Natural killer cell (primary cell): ENCODE measurements around the gene BAZ1A. TPM values are rescaled to one million over a fixed set of nuclear protein-coding genes. Genes with fewer than 3 reads are reported as not detected.

Source experiments
- ATAC-seq, 3 donors: fragments of 150-1000 bp in 2 of 3; fragments of 200-7000 bp in 1 of 3; cut with Tn5 transposase; 1 replicate in 1 of 3; 2 replicates in 2 of 3; pipeline ENCODE4 v1.10.0; 2021; ENCODE audit warnings: mild to moderate bottlenecking in 2 of 3, moderate library complexity in 2 of 3
- DNase-seq, 2 donors: peaks; one replicate each; pipeline versions ENCODE4 v3.0.0 to v3.0.0-alpha.2; 2013 to 2021; ENCODE audit warnings: mixed read lengths in 1 of 2
- H3K27ac ChIP-seq: one replicate; pipeline ENCODE4 v1.5.1; 2013; ENCODE audit warnings: mild to moderate bottlenecking, low read length
- H3K27me3 ChIP-seq: one replicate; pipeline ENCODE4 v1.6.1; 2013; ENCODE audit warnings: low read length; ENCODE audit not compliant: control insufficient read depth, insufficient read depth
- H3K36me3 ChIP-seq: one replicate; pipeline ENCODE4 v1.6.1; 2013; ENCODE audit warnings: low read length; ENCODE audit not compliant: control insufficient read depth, insufficient read depth
- H3K4me1 ChIP-seq: one replicate; pipeline ENCODE4 v1.6.1; 2013; ENCODE audit warnings: low read length; ENCODE audit not compliant: control insufficient read depth, insufficient read depth
- H3K4me3 ChIP-seq: one replicate; pipeline ENCODE4 v1.5.1; 2013; ENCODE audit warnings: low read length
- H3K9me3 ChIP-seq: one replicate; pipeline ENCODE4 v1.6.1; 2013; ENCODE audit warnings: low read length; ENCODE audit not compliant: control insufficient read depth, insufficient read depth
- H3K27ac Mint-ChIP-seq, 2 donors: one replicate each; pipeline ENCODE4 v1.8.0; 2022; ENCODE audit warnings: mild to moderate bottlenecking in 2 of 2, mixed read lengths in 2 of 2, moderate library complexity in 1 of 2
- H3K27me3 Mint-ChIP-seq, 2 donors: one replicate each; pipeline ENCODE4 v1.8.0; 2022; ENCODE audit warnings: low read depth in 2 of 2, mixed read lengths in 2 of 2
- H3K36me3 Mint-ChIP-seq: one replicate; pipeline ENCODE4 v1.8.0; 2022; ENCODE audit warnings: mixed read lengths
- H3K4me1 Mint-ChIP-seq, 2 donors: one replicate each; pipeline ENCODE4 v1.8.0; 2022; ENCODE audit warnings: mixed read lengths in 2 of 2
- H3K4me3 Mint-ChIP-seq: one replicate; pipeline ENCODE4 v1.8.0; 2022; ENCODE audit warnings: mild to moderate bottlenecking, moderate library complexity, mixed read lengths
- H3K9me3 Mint-ChIP-seq, 2 donors: one replicate each; pipeline ENCODE4 v1.8.0; 2022; ENCODE audit warnings: mixed read lengths in 2 of 2
- WGBS: methylation state at CpG from one replicate; pipeline ENCODE4 v1.1.7; 2013; ENCODE audit warnings: missing lambda C conversion rate; ENCODE audit not compliant: insufficient coverage; 5-methylcytosine and 5-hydroxymethylcytosine counted together
- intact Hi-C: fragments of 100-400 bp; cut with micrococcal nuclease; formaldehyde crosslinking; loops from one replicate; pipeline ENCODE4 v1.14.2; 2022
- total RNA-seq, 4 donors: library from RNA; stranded (reverse); fragments of 120-200 nt in 1 of 4; gene quantifications; one replicate each; pipeline versions ENCODE4 v1.2.3 to v1.2.4, GENCODE V29; 2013 to 2022
- TF ChIP-seq, protein P1 (sequence below): fragments of 200-600 bp; IDR thresholded peaks from one replicate; pipeline ENCODE4 v1.8.0; 2022; ENCODE audit warnings: antibody characterized with exemption

BAZ1A gene
- total RNA-seq, 3 donors from 2014 or later (not counting 1 experiment from before 2014, with no cell fraction given) = 54.6 to 89.5 (median 64.6) TPM

DNA sequence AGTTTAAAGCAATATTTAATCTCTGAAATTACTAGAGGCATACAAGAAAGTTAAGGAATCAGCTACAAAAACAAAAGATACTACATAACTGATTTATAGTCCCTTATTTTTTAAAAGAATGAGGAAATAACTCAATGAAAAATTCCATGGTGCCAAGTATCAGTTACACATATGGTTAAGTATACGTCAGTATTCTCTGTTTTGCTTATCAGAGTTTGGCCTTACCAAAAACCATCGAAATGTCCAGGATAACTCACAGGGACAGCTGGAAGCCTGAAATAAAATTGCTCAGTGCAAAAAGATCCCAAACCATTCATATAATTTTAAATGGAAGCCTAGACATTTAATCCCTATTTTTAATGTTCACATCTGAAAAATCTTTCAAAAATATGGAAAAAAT, 164.4 kb downstream of the BAZ1A start:
- Mint-ChIP-seq H3K9me3 (no peaks in the 10 kb centered on the region), H3K27me3 (no peaks in the 10 kb centered on the region), H3K4me3 (no peak overlapping the region), H3K27ac (no peak overlapping the region), H3K36me3 (no peaks in the 10 kb centered on the region), H3K4me1 (peaks cover 10 to 19% of the 10 kb centered on the region in 2 donors)
- Histone ChIP-seq H3K4me1 (peaks cover 10% of the 10 kb centered on the region), H3K27me3 (no peaks in the 10 kb centered on the region), H3K9me3 (no peaks in the 10 kb centered on the region), H3K27ac (no peak overlapping the region), H3K36me3 (peaks cover 9% of the 10 kb centered on the region), H3K4me3 (no peak overlapping the region)
- TF ChIP-seq, protein P1, sequence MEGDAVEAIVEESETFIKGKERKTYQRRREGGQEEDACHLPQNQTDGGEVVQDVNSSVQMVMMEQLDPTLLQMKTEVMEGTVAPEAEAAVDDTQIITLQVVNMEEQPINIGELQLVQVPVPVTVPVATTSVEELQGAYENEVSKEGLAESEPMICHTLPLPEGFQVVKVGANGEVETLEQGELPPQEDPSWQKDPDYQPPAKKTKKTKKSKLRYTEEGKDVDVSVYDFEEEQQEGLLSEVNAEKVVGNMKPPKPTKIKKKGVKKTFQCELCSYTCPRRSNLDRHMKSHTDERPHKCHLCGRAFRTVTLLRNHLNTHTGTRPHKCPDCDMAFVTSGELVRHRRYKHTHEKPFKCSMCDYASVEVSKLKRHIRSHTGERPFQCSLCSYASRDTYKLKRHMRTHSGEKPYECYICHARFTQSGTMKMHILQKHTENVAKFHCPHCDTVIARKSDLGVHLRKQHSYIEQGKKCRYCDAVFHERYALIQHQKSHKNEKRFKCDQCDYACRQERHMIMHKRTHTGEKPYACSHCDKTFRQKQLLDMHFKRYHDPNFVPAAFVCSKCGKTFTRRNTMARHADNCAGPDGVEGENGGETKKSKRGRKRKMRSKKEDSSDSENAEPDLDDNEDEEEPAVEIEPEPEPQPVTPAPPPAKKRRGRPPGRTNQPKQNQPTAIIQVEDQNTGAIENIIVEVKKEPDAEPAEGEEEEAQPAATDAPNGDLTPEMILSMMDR = no peak
- 93% methylated on average over 2 of the region's 2 CpGs for WGBS
- ATAC-seq (no peak), DNase-seq (no peak)
- intact Hi-C loops = no loop called here

DNA sequence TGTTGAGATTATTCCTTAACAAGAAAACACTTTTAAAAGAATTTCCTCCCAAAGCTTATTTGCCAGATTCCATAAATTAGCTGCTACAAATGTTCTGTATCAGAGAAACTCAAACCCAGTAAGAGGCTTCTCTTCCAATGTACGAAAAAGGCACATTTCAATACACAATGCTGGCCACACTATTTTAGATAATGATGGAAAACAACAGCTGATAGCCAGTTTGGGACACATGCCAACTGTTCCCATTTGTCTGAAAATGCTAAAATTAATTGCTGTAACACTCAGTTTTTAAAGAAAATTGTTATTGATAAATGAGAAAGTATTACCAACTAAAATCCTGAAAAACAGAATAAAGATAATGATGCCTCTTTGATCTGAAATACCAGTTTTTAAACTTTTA, 165.2 kb downstream of the BAZ1A start:
- Mint-ChIP-seq H3K27ac (no peak overlapping the region), H3K36me3 (no peaks in the 10 kb centered on the region)
- intact Hi-C loops = no loop called here

DNA sequence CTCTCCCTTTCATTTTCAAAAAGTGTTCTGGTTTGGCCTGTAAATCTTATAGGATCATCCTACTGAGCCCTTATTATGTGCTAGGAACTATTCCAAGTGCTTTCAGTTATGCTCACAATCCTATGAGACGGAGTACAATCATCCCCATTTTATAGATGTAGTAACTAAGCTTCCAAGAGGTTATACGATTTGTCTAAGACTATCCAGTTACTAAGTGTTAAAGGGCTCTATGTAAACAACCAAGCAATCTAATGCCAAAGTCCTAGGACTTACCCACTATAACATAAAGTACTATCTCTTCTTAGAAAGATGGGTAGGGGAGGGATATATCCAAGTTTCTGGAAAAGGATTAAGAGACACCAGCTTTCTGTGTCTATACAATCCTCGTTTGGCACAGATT, 167.4 kb downstream of the BAZ1A start:
- H3K4me3 Mint-ChIP-seq = no peak overlapping the region
- no peak for ATAC-seq
- Histone ChIP-seq H3K27ac (no peak overlapping the region), H3K4me1 (no peaks in the 10 kb centered on the region), H3K27me3 (no peaks in the 10 kb centered on the region), H3K36me3 (peaks cover 8% of the 10 kb centered on the region), H3K9me3 (no peaks in the 10 kb centered on the region), H3K4me3 (no peak overlapping the region)
- no peaks in the 10 kb centered on the region for H3K4me1 Mint-ChIP-seq
- no peak for DNase-seq
- TF ChIP-seq, protein P1 = no peak
- no peaks in the 10 kb centered on the region for H3K36me3 Mint-ChIP-seq
- no peaks in the 10 kb centered on the region for H3K27me3 Mint-ChIP-seq
- H3K27ac Mint-ChIP-seq = no peak overlapping the region
- 100% methylated on average over 1 of the region's 3 CpGs for WGBS
- intact Hi-C loops = no loop called here
- no peaks in the 10 kb centered on the region for H3K9me3 Mint-ChIP-seq

More for the DNA sequence above, 165.2 kb downstream of the BAZ1A start:
- H3K4me3 ChIP-seq = no peak overlapping the region
- no peak overlapping the region for H3K27ac ChIP-seq
- Mint-ChIP-seq H3K27me3 (no peaks in the 10 kb centered on the region), H3K4me3 (no peak overlapping the region), H3K9me3 (no peaks in the 10 kb centered on the region), H3K4me1 (peaks cover 10 to 14% of the 10 kb centered on the region in 2 donors)
- no peaks in the 10 kb centered on the region for H3K27me3 ChIP-seq
- peaks cover 8% of the 10 kb centered on the region for H3K4me1 ChIP-seq
- H3K36me3 ChIP-seq = peaks cover 9% of the 10 kb centered on the region
- ATAC-seq (no peak), DNase-seq (no peak)
- TF ChIP-seq, protein P1 = no peak
- WGBS = 89% methylated on average over 1 of the region's 1 CpG
- no peaks in the 10 kb centered on the region for H3K9me3 ChIP-seq

Other genes starting within 250 kb of the BAZ1A start
- gene SNX6, start 245.2 kb downstream of the BAZ1A start, total RNA-seq = 10 to 100 TPM; 62.6 to 77.7 (median 67.1) TPM
- gene CFL2, start 160.8 kb downstream of the BAZ1A start, total RNA-seq = 10 to 100 TPM; 22.5 to 30.3 (median 25.7) TPM
- gene SRP54, start 107.6 kb upstream of the BAZ1A start, total RNA-seq = 10 to 100 TPM; 41.2 to 63.2 (median 48.8) TPM
- gene FAM177A1, start 170.9 kb upstream of the BAZ1A start, total RNA-seq = 100 to 1,000 TPM in 1 of 3 donors, 10 to 100 TPM in 2; 73.8 to 131 (median 79.6) TPM
- gene PPP2R3C, start 246.6 kb upstream of the BAZ1A start, total RNA-seq = 10 to 100 TPM; 41.5 to 49.7 (median 48.3) TPM
- gene PRORP, start 247.2 kb upstream of the BAZ1A start, total RNA-seq = 10 to 100 TPM; 18.3 to 35.8 (median 20.5) TPM